ENCODE data around the gene UNKL. TPM values are rescaled to one million over a fixed set of nuclear protein-coding genes. Genes with fewer than 3 reads are reported as not detected.

Gene UNKL
- total RNA-seq, 1 experiment from 2014 or later = 32.0 TPM

- Histone ChIP-seq H3K4me1 (ENCODE audit: insufficient read depth, low read length) (no peaks in the 10 kb centered on the region), H3K9ac (ENCODE audit: extremely low read depth, insufficient read length, low read length) (no peak overlapping the region), H2BK12ac (ENCODE audit: insufficient read length, low read depth, low read length) (no peak overlapping the region), H3K27me3 (ENCODE audit: insufficient read depth, low read length) (peaks cover 16% of the 10 kb centered on the region; the same call in 1 of the 2 replicates), H3K9me3 (ENCODE audit: control insufficient read depth, low read depth, low read length) (no peaks in the 10 kb centered on the region), H2AFZ (ENCODE audit: low read length) (no peak overlapping the region), H2BK5ac (ENCODE audit: insufficient read length, low read length) (no peak overlapping the region), H3K4me2 (ENCODE audit: insufficient read depth, insufficient read length, low read length) (no peak overlapping the region), H3K23me2 (ENCODE audit: insufficient read length, low read depth, low read length, poor library complexity, severe bottlenecking) (peaks cover 13% of the 10 kb centered on the region), H2AK5ac (ENCODE audit: insufficient read length, low read length) (no peak overlapping the region), H4K91ac (ENCODE audit: insufficient read length, low read depth, low read length) (no peak overlapping the region), H4K5ac (ENCODE audit: insufficient read length, low read depth, low read length) (no peak overlapping the region), H2BK120ac (ENCODE audit: low read depth, low read length, poor library complexity, severe bottlenecking) (no peak overlapping the region), H3T11ph (ENCODE audit: low read length) (no peak overlapping the region), H3K79me2 (ENCODE audit: insufficient read depth, low read length) (no peaks in the 10 kb centered on the region), H2BK20ac (ENCODE audit: low read depth, low read length, poor library complexity, severe bottlenecking) (no peak overlapping the region), H3K23ac (ENCODE audit: insufficient read length, low read depth, low read length) (no peak overlapping the region), H3K79me1 (ENCODE audit: insufficient read depth, low read depth, low read length, poor library complexity, severe bottlenecking) (no peaks in the 10 kb centered on the region), H3K18ac (ENCODE audit: insufficient read length, low read depth, low read length) (no peak overlapping the region), H3K27ac (ENCODE audit: insufficient read length, low read depth, low read length) (no peak overlapping the region), H3K56ac (ENCODE audit: insufficient read length, low read depth, low read length) (no peak overlapping the region), H3K4ac (ENCODE audit: low read depth, low read length) (no peak overlapping the region), H4K8ac (replicated peaks; ENCODE audit: insufficient read length, low read depth, low read length) (no peak overlapping the region), H4K20me1 (ENCODE audit: control insufficient read depth, insufficient read depth, insufficient read length) (no peaks in the 10 kb centered on the region), H3K14ac (ENCODE audit: insufficient read depth, low read length) (no peak overlapping the region), H2BK15ac (ENCODE audit: low read depth, low read length) (no peak overlapping the region)
- TF ChIP-seq, protein P1, sequence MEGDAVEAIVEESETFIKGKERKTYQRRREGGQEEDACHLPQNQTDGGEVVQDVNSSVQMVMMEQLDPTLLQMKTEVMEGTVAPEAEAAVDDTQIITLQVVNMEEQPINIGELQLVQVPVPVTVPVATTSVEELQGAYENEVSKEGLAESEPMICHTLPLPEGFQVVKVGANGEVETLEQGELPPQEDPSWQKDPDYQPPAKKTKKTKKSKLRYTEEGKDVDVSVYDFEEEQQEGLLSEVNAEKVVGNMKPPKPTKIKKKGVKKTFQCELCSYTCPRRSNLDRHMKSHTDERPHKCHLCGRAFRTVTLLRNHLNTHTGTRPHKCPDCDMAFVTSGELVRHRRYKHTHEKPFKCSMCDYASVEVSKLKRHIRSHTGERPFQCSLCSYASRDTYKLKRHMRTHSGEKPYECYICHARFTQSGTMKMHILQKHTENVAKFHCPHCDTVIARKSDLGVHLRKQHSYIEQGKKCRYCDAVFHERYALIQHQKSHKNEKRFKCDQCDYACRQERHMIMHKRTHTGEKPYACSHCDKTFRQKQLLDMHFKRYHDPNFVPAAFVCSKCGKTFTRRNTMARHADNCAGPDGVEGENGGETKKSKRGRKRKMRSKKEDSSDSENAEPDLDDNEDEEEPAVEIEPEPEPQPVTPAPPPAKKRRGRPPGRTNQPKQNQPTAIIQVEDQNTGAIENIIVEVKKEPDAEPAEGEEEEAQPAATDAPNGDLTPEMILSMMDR (conservative IDR thresholded peaks at IDR 0.05) = no peak
- Mint-ChIP-seq H3K36me3 (ENCODE audit: insufficient read depth in 1 of 3, low read depth in 3 of 3) (no peaks in the 10 kb centered on the region), H3K9me3 (no peaks in the 10 kb centered on the region), H3K4me1 (peaks cover 3 to 10% of the 10 kb centered on the region in 2 experiments; a peak in 2 of 4 replicates), H3K27me3 (ENCODE audit: low read depth) (peaks cover 50% of the 10 kb centered on the region), H3K4me3 (no peak overlapping the region), H3K27ac (no peak overlapping the region)
- no peak for DNase-seq
- WGBS (ENCODE audit: extremely low coverage, insufficient read length, low lambda C conversion rate) = no CpG with 5 or more reads among the region's 9 CpGs
Measured at GRCh38 chr16:1337486-1337885, 77.0 kb downstream of the UNKL start.
